Measurements from ENCODE around the gene D2HGDH.
"Not testable (repeated sequence)": the region's sequence is repeated elsewhere in the genome, so short reads cannot be mapped to it uniquely, and the experiment has no call there.

Gene D2HGDH

GRCh38 chr2:241726459-241726858, 8.0 kb upstream of the D2HGDH start:
- no peak for DNase-seq

GRCh38 chr2:241728000-241728399, 6.4 kb upstream of the D2HGDH start:
- no peak for DNase-seq

- no peak for DNase-seq
Observed at GRCh38 chr2:241728627-241729026, 5.8 kb upstream of the D2HGDH start.

GRCh38 chr2:241729868-241730267, 4.6 kb upstream of the D2HGDH start:
- DNase-seq: no peak

- DNase-seq: no peak
Observed at GRCh38 chr2:241730671-241731293, 3.6 kb upstream of the D2HGDH start.

DNA sequence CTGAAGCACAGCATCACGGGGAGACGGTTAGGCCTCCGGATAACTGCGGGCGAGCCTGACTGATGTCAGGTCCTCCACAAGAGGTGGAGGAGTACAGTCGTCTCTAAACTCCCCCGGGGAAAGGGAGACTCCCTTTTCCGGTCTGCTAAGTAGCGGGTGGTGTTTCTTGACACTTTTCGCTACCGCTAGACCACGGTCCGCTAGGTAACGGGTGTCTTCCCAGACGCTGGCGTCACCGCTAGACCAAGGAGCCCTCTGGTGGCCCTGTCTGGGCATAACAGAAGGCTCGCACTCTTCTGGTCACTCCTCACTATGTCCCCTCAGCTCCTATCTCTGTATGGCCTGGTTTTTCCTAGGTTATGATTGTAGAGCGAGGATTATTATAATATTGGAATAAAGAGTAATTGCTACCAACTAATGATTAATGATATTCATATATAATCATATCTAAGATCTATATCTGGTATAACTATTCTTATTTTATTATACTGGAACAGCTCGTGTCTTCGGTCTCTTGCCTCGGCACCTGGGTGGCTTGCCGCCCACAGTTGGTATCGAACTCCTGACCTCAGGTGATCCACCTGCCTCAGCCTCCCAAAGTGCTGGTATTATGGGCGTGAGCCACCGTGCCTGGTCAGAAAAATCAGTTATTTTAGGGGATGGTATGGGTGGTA, 1.8 kb upstream of the D2HGDH start:
- DNase-seq: not testable (repeated sequence)

- no peak for DNase-seq
Observed at GRCh38 chr2:241733391-241734207, 831 bp upstream of the D2HGDH start.

GRCh38 chr2:241734208-241734466, 293 bp upstream of the D2HGDH start:
- DNase-seq: no peak

DNA sequence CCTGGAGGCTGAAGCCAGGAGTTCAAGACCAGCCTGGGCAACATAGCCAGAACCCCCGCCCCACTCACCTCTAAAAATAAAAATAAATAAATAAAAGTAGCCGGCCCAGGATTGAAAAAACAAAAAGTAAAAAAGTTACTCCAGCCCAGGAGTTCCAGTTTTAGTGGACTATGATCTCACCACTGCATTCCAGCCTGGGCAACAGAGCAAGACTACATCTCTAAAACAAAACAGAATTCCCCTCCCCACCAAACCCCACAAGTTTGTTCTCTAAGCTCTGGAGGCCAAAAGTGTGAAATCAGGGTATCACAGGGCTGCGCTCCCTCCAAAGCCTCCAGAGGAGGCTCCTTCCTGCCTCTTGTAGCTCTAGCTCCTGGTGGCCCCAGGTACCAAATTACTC, 1.7 kb downstream of the D2HGDH start:
- DNase-seq: no peak

DNA sequence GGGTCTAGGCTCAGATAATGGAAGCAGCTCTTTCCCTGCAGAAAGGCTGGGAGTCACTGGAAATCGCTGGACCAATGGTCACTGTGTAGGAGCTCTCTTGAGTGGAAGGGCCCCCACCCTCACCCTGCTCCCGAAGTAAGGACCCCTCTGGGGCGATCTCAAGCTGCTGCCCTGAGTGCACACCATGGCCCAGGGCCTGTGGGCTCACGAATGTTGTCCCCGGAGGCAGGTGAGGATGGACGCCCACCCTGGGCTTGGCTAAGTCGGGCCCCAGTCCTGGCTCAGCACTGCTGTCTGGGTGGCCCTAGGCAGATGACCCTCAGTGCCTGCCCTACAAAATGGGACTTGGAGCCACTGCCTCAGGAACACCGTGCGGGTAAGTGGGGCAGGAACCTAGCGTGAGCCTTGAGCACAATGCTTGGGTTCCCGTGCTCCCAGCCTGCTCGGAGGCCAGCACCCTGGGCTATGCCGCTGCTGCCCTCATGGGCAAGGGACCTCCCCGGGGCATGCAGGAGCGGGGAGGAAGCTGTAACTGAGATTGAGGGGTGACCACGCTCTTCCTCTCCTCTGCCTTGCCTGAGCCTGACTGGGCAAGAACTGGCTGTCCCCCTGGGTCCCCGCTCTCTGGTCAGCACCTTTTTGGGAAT, 3.7 kb downstream of the D2HGDH start:
- no peak for DNase-seq

- DNase-seq: no peak
Observed at GRCh38 chr2:241739177-241739576, 4.7 kb downstream of the D2HGDH start.

DNA sequence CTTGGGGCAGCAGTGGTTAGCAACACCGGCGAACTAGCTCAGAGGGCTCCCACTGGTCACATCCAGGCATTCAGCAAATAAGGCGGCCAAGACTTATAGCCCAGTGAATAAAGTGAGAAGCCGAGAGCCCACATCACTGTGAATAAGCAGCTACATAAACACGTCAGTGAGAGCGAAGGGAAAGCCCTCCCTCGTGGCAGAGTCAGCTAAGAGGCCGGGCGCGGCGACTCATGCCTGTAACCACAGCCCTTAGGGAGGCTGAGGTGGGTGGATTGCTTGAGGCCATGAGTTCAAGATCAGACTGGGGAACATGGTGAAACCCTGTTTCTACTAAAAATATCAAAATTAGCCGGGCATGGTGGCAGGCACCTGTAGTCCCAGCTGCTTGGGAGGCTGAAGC, 5.2 kb downstream of the D2HGDH start:
- no peak for DNase-seq

DNA sequence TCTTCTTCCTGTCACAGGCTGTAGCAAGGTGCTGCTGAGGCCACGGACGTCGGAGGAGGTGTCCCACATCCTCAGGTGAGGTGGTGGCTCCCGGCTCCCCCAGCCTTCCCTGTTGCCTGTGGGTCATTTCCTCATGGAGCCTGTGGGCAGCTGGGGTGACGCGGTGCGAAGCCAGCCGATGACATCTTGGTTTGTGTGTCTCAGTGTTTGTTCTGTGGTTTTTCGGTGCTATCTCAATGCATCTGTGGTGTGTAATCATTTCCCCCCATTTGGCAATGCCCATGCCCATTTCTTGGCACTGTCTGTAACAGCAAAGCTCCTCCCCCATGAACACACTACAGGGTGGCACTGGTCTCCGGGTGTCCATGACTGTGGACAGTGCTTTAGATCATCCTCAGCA, 6.6 kb downstream of the D2HGDH start:
- DNase-seq: no peak

- DNase-seq: no peak
Observed at GRCh38 chr2:241742320-241742939, 8.0 kb downstream of the D2HGDH start.

GRCh38 chr2:241743008-241743407, 8.6 kb downstream of the D2HGDH start:
- DNase-seq: not testable (repeated sequence)

DNA sequence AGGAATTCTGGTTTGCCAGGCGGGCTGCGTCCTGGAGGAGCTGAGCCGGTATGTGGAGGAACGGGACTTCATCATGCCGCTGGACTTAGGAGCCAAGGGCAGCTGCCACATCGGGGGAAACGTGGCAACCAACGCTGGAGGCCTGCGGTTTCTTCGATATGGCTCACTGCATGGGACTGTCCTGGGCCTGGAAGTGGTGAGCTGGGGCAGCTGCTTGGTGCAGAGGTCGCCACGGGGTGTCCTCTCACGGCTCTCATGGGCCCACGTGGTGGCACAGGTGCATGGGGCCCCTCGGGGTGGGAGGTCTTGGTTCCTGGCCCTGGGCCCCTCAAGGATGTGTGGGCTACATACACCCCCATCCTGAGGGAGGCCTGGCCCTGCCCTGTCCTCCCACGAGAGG, 9.2 kb downstream of the D2HGDH start:
- no peak for DNase-seq

- no peak for DNase-seq
Observed at GRCh38 chr2:241744028-241744754, 9.8 kb downstream of the D2HGDH start.

DNA sequence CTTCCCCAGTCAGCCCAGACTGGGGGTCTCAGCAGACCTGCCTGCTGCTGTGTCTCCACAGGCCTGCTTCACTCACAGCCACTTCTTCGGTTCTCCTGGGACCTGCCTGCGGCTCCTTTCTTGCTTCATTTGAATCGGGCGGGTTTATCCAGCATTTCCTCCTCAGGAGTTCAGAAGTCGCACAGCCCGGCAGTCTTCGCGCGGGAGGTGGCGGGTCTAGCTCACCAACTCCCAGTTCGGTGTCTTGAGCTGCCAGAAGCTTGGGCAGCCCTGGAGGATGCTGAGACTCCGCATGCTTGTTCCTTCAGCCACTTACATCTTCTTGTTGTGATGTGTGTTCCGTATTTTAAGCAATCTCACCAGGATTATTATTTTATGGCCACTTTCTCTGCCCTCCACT, 10.8 kb downstream of the D2HGDH start:
- DNase-seq: no peak

GRCh38 chr2:241746084-241746483, 11.7 kb downstream of the D2HGDH start:
- no peak for DNase-seq

DNA sequence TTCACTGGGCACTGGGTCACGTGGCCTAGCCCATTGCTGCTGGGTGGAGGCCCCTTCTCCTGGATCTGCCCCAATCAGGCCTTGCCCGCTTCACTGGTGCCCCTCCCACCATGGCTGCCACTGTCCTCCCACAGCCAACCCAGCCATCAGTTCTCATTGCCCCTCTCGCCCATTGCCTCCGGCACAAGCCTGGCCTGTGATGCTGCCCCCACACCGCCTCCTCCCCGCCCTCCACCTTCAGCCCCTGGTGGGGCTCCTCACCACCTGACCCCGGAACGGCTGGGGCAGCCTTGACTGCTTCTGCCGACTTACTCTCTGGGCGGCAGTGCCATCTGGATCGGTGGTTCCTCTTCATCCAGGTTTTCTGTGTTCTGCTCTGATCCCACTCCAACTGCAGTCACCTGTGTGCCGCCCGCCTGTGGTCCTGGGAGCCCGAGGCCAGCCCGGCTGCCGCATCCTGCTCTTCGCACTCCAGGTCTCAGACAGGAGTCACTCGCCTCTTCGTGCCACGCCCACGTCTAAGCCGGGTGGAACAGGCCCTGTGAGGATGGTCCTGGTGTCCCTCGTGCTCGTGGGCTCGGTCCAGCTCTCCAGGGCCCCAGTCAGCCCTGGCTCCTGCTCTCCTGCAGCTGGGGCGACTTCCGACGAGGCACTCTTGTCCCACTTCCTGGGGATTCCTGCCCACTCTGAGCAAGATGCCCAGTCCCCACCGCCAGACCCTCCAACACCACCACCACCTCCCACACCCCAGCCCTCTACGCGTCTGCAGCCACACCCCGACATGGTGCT, 14.2 kb downstream of the D2HGDH start:
- DNase-seq: no peak

- DNase-seq: no peak
Observed at GRCh38 chr2:241750076-241750840, 15.8 kb downstream of the D2HGDH start.
